Rectal smooth muscle tissue (tissue), 1 donor: ENCODE data around the gene RPL10.
A peak's percentile ranks its signal among the peaks of the same experiment; 100 is the strongest.

Source experiments
- H3K27ac ChIP-seq: one replicate; pipeline ENCODE4 v1.7.0; 2013; ENCODE audit warnings: low read depth, low read length, inconsistent platforms
- H3K27me3 ChIP-seq: one replicate; pipeline ENCODE4 v1.7.0; 2013; ENCODE audit warnings: low read length; ENCODE audit not compliant: control insufficient read depth, insufficient read depth
- H3K36me3 ChIP-seq: one replicate; pipeline ENCODE4 v1.7.0; 2013; ENCODE audit warnings: low read length; ENCODE audit not compliant: control insufficient read depth, insufficient read depth
- H3K4me1 ChIP-seq: one replicate; pipeline ENCODE4 v1.7.0; 2013; ENCODE audit warnings: low read length; ENCODE audit not compliant: control insufficient read depth, insufficient read depth
- H3K4me3 ChIP-seq: one replicate; pipeline ENCODE4 v1.7.0; 2013; ENCODE audit warnings: low read length
- H3K9ac ChIP-seq: one replicate; pipeline ENCODE4 v1.7.0; 2013; ENCODE audit warnings: low read length

The RPL10 gene

GRCh38 chrX:154435171-154435733 lies 37.1 kb downstream of the RPL10 start:
- H3K36me3 ChIP-seq: peaks cover 12% of the 10 kb centered on the region
- H3K4me3 ChIP-seq: no peak overlapping the region
- peaks cover 5% of the 10 kb centered on the region for H3K4me1 ChIP-seq
- no peak overlapping the region for H3K9ac ChIP-seq
- H3K27me3 ChIP-seq: no peaks in the 10 kb centered on the region
- no peak overlapping the region for H3K27ac ChIP-seq

GRCh38 chrX:154436374-154436982 lies 38.3 kb downstream of the RPL10 start:
- H3K4me1 ChIP-seq: peaks cover 5% of the 10 kb centered on the region
- H3K36me3 ChIP-seq: peaks cover 16% of the 10 kb centered on the region
- peak overlapping the region; percentile 74 for H3K4me3 ChIP-seq
- H3K27me3 ChIP-seq: no peaks in the 10 kb centered on the region
- peak overlapping the region; percentile 85 for H3K27ac ChIP-seq
- no peak overlapping the region for H3K9ac ChIP-seq

- Histone ChIP-seq H3K4me1 (peaks cover 5% of the 10 kb centered on the region), H3K9ac (peak within 1 kb of the TSS; percentile 78), H3K4me3 (peak within 1 kb of the TSS; percentile 74), H3K27ac (peak within 1 kb of the TSS; percentile 85), H3K27me3 (no peaks in the 10 kb centered on the region), H3K36me3 (peaks cover 17% of the 10 kb centered on the region)
Observed at GRCh38 chrX:154436983-154437752, 39.0 kb downstream of the RPL10 start, which contains the start of gene GDI1. Gene GDI1 (plus strand): TSS chrX:154437154. CDS start chrX:154437255, 101 bp downstream.

DNA sequence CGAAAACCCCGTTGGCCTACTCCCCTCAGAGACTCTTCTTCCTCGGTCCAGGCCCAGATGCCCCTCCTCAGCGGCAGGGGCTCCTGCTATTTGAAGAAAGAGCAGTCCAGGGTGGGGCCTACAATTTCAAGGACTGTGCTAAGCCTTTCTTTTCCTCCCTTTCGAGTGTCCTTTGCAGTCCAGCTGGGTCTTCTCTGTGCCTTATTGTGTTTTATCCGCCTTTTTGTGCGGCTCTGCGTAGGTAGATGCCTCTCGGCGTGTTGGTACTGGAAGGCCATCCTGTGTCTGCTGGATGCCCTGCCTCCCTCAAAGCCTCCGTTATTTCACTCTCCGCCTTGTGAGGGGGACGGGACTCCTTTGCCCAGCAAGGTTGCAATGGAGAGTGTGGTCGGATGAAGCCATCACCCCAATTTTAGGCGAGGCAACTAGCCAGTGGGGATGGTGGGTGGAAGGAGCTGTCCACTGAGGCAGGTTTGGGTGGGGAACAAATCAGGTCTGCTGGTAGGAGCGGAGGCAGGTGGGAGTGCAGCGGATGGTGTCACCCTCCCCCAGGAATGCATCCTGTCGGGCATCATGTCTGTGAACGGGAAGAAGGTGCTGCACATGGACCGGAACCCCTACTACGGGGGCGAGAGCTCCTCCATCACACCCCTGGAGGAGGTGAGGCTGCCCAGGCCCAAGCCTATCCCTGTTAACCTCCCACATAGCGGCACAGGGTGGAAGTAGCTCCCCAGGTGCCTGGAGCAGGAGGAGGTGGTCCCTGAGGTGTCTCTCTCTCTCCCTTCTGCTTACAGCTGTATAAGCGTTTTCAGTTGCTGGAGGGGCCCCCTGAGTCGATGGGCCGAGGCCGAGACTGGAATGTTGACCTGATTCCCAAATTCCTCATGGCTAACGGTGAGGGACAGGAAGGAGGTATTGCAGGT lies 40.1 kb downstream of the RPL10 start:
- H3K36me3 ChIP-seq: peaks cover 13% of the 10 kb centered on the region
- peaks cover 5% of the 10 kb centered on the region for H3K4me1 ChIP-seq
- H3K27ac ChIP-seq: no peak overlapping the region
- H3K4me3 ChIP-seq: peak overlapping the region; percentile 74
- H3K9ac ChIP-seq: peak overlapping the region; percentile 78
- H3K27me3 ChIP-seq: no peaks in the 10 kb centered on the region

GRCh38 chrX:154439841-154440240 lies 41.7 kb downstream of the RPL10 start:
- Histone ChIP-seq H3K27ac (no peak overlapping the region), H3K36me3 (peaks cover 8% of the 10 kb centered on the region), H3K27me3 (no peaks in the 10 kb centered on the region), H3K4me1 (peaks cover 7% of the 10 kb centered on the region), H3K4me3 (no peak overlapping the region), H3K9ac (no peak overlapping the region)

- Histone ChIP-seq H3K9ac (no peak overlapping the region), H3K27me3 (no peaks in the 10 kb centered on the region), H3K27ac (no peak overlapping the region), H3K4me1 (peaks cover 14% of the 10 kb centered on the region), H3K36me3 (peaks cover 8% of the 10 kb centered on the region), H3K4me3 (no peak overlapping the region)
Observed at GRCh38 chrX:154440623-154441357, 42.6 kb downstream of the RPL10 start.

DNA sequence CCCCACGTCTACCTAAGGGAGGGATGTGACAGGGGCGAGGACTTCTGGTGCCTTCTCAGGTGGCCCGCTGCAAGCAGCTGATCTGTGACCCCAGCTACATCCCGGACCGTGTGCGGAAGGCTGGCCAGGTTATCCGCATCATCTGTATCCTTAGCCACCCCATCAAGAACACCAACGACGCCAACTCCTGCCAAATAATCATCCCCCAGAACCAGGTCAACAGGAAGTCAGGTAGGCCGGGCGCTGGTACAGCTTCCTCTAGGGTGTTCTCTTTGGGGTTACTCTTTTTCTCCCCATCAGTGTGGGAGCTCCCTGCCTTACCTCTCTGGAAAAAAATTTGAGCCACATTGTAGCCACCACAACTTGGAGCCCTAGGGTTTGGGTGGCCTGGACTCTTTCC lies 43.4 kb downstream of the RPL10 start:
- Histone ChIP-seq H3K27me3 (no peaks in the 10 kb centered on the region), H3K9ac (no peak overlapping the region), H3K27ac (no peak overlapping the region), H3K4me3 (no peak overlapping the region), H3K36me3 (peaks cover 8% of the 10 kb centered on the region), H3K4me1 (peaks cover 14% of the 10 kb centered on the region)

GRCh38 chrX:154441984-154442707 lies 44.0 kb downstream of the RPL10 start:
- H3K9ac ChIP-seq: no peak overlapping the region
- H3K27me3 ChIP-seq: no peaks in the 10 kb centered on the region
- no peak overlapping the region for H3K4me3 ChIP-seq
- H3K27ac ChIP-seq: no peak overlapping the region
- peaks cover 13% of the 10 kb centered on the region for H3K36me3 ChIP-seq
- peaks cover 14% of the 10 kb centered on the region for H3K4me1 ChIP-seq

GRCh38 chrX:154443479-154443910 lies 45.3 kb downstream of the RPL10 start:
- Histone ChIP-seq H3K27me3 (no peaks in the 10 kb centered on the region), H3K27ac (peak overlapping the region; percentile 33), H3K36me3 (peaks cover 15% of the 10 kb centered on the region), H3K4me1 (peaks cover 11% of the 10 kb centered on the region), H3K9ac (no peak overlapping the region), H3K4me3 (peak overlapping the region; percentile 35)

GRCh38 chrX:154443992-154444754 lies 46.0 kb downstream of the RPL10 start, which contains the start of gene FAM50A:
Gene FAM50A (plus strand): TSS chrX:154444141. CDS start chrX:154444236, 95 bp downstream.
- Histone ChIP-seq H3K27ac (peak within 1 kb of the TSS; percentile 59), H3K4me1 (peaks cover 9% of the 10 kb centered on the region), H3K27me3 (no peaks in the 10 kb centered on the region), H3K36me3 (peaks cover 19% of the 10 kb centered on the region), H3K9ac (peak within 1 kb of the TSS; percentile 35), H3K4me3 (peak within 1 kb of the TSS; percentile 65)
